Panc1 (cell line): ENCODE measurements around the gene PKNOX2.

Experiments used
- CTCF ChIP-seq: fragments of 450-650 bp; IDR thresholded peaks from 2 replicates; pipeline ENCODE4 v1.5.1; 2017; ENCODE audit warnings: mild to moderate bottlenecking
- POLR2AphosphoS5 ChIP-seq: IDR thresholded peaks from 2 replicates; pipeline ENCODE4 v1.6.1; 2012; ENCODE audit warnings: mild to moderate bottlenecking, low read depth, low read length, moderate library complexity
- REST ChIP-seq, 2 experiments: IDR thresholded peaks; 2 replicates each; pipeline ENCODE4 v1.6.1; 2011 to 2012; ENCODE audit warnings: low read depth in 2 of 2, control low read depth in 1 of 2, low read length in 1 of 2, mild to moderate bottlenecking in 1 of 2, moderate library complexity in 1 of 2; ENCODE audit not compliant: insufficient read depth in 1 of 2
- SIN3A ChIP-seq: IDR thresholded peaks from 2 replicates; pipeline ENCODE4 v1.6.1; 2012; ENCODE audit warnings: low read depth, mild to moderate bottlenecking, low read length, moderate library complexity, borderline replicate concordance; ENCODE audit not compliant: insufficient read depth
- TCF7L2 ChIP-seq: IDR thresholded peaks from 2 replicates; pipeline ENCODE4 v1.6.1; 2011; ENCODE audit warnings: mild to moderate bottlenecking, low read depth, low read length, inconsistent platforms

- TF ChIP-seq CTCF (no peak), SIN3A (no peak), REST (IDR thresholded peaks at IDR 0.05; ENCODE audit: insufficient read depth in 1 of 2, low read depth in 2 of 2, low read length in 1 of 2) (no peak), TCF7L2 (no peak), POLR2AphosphoS5 (no peak)
Observed at GRCh38 chr11:125404157-125404810, 239.7 kb downstream of the PKNOX2 start.
